RWPE1 (cell line): ENCODE results near the gene C6orf163.

ENCODE experiments used
- CTCF ChIA-PET: fragments of 350-600 bp; sonication (Branson Sonifier 250); formaldehyde crosslinking; extraction: SDS; loops from one replicate; lab custom pipeline; 2021; lab: Yijun Ruan, JAX
- POLR2A ChIA-PET: fragments of 400-600 bp; formaldehyde crosslinking; extraction: SDS; loops from one replicate; lab custom pipeline; 2020; ENCODE audit warnings: antibody characterized with exemption; ENCODE audit not compliant: low non-redundant PET; lab: Yijun Ruan, JAX
- DNase-seq: peaks from one replicate; pipeline ENCODE4 v3.0.0; 2012; ENCODE audit warnings: low spot score
- H3K27ac ChIP-seq: fragments of 450-650 bp; 2 replicates; pipeline ENCODE4 v1.5.1; 2017
- TF ChIP-seq, protein P1 (sequence below): fragments of 450-650 bp; conservative IDR thresholded peaks from 2 replicates; pipeline ENCODE4 v1.5.1; 2017; ENCODE audit warnings: low read depth, mild to moderate bottlenecking

Gene C6orf163

DNA sequence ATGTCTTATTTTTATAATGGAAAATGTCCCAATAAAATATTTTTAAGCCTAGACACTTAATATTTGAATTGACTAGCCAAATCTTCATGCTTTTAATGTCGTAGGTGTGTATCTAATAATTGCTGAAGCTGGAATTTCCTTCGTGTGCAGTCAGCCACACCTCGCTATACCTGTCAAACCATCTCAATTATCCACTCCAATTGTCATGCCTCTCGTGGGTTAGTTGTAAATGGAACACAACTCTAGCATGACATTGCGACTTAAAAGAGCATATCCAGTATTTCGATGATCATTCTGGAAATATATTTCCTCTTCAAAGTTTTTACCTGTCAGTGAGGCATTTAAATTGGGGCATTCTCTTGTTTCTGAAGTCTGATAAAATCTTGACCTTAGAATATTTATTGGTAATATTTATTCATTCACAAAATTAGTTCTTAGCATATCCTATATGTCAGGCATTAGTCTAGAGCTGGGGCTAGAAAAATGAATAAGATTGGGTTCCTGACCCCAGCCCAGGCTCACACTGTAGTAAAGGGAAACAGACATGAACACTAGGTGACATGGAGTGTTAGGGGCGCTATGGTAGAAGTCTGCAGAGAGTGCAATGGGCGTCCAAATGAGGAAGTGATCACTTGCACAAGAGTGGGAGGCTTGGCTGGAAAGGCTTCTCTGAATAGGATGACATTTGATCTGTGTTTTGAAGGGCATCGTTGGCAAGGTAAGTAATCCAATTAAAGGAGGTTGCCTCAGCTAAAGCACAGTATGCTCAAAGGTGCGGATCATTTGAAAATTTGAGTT lies 52.2 kb downstream of the C6orf163 start:
- no peak for DNase-seq
- no peak overlapping the region for H3K27ac ChIP-seq
- TF ChIP-seq, protein P1, sequence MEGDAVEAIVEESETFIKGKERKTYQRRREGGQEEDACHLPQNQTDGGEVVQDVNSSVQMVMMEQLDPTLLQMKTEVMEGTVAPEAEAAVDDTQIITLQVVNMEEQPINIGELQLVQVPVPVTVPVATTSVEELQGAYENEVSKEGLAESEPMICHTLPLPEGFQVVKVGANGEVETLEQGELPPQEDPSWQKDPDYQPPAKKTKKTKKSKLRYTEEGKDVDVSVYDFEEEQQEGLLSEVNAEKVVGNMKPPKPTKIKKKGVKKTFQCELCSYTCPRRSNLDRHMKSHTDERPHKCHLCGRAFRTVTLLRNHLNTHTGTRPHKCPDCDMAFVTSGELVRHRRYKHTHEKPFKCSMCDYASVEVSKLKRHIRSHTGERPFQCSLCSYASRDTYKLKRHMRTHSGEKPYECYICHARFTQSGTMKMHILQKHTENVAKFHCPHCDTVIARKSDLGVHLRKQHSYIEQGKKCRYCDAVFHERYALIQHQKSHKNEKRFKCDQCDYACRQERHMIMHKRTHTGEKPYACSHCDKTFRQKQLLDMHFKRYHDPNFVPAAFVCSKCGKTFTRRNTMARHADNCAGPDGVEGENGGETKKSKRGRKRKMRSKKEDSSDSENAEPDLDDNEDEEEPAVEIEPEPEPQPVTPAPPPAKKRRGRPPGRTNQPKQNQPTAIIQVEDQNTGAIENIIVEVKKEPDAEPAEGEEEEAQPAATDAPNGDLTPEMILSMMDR, result no peak
- ChIA-PET CTCF (no interaction called here), POLR2A (no interaction called here)

DNA sequence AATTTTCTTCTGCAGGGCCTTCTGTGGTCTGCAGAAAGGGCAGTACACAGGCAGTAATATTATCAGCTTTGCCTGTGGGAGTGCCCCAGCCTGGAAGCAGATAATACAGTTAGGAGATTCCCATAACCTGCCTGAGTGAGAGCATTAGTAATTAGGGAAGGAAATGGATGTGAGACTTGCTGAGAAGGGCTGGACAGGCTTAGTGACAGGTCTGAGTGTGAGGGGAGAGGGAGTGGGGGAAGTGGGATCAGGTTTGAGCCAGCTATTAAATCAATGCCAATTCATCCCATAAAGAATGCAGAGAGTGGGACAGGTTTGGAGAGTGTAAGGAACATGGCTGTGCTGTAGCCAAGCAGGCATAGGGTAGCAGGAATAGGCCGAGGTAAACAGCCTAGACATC lies 53.0 kb downstream of the C6orf163 start:
- CTCF ChIA-PET, result interaction anchor here (0.5 kb wide), 2 partner anchors 33 to 202 kb away, joined by 3 to 4 read pairs; no protein-coding TSS in a partner anchor
- POLR2A ChIA-PET, result no interaction called here

DNA sequence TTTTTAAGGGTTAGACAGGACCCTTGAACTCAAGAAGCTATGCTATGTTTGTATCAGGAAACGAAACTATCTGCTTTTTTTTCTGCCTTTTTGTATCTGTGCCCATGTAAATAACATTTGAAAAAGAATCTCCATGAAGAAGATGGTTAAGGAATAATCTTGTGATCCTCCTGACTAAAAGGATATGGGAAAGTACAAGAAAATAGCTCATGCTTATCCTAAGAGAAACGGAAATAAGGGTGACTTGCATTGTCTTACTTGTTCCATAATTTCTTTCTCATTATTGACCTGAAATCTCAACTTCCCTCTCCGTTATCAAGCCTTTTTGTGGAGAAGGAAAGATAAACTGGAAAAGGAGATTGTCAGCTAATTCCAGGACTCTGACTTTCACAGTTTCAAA lies 57.2 kb downstream of the C6orf163 start:
- DNase-seq, result no peak
- CTCF ChIA-PET, result interaction anchor here (0.6 to 1.0 kb wide), 2 partner anchors 9 to 506 kb away, joined by 3 read pairs; no protein-coding TSS in a partner anchor
- H3K27ac ChIP-seq, result no peak overlapping the region
- POLR2A ChIA-PET, result no interaction called here
- TF ChIP-seq, protein P1, result no peak

More for the DNA sequence above, 53.0 kb downstream of the C6orf163 start:
- H3K27ac ChIP-seq, result no peak overlapping the region
- no peak for DNase-seq
- TF ChIP-seq, protein P1, result no peak

DNA sequence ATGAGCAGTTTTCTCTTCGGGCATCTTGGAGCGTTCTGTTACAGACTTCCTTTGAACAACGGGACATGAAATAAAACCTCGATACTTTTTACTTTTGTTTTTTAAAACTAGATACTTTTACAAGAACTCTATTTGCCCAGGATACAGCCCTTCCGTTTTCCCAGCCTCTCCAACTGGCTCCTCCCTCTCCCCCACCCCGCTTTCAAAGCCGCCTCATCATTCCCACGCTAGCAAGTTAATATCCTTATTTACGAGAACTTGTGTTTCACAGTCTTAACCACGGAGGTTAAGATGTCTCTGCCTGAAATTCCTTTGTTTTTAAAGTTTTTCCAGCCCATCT lies 62.9 kb downstream of the C6orf163 start:
- TF ChIP-seq, protein P1, result no peak
- POLR2A ChIA-PET, result no interaction called here
- CTCF ChIA-PET, result no interaction called here
- DNase-seq, result no peak
- H3K27ac ChIP-seq, result peak overlapping the region; percentile 79

DNA sequence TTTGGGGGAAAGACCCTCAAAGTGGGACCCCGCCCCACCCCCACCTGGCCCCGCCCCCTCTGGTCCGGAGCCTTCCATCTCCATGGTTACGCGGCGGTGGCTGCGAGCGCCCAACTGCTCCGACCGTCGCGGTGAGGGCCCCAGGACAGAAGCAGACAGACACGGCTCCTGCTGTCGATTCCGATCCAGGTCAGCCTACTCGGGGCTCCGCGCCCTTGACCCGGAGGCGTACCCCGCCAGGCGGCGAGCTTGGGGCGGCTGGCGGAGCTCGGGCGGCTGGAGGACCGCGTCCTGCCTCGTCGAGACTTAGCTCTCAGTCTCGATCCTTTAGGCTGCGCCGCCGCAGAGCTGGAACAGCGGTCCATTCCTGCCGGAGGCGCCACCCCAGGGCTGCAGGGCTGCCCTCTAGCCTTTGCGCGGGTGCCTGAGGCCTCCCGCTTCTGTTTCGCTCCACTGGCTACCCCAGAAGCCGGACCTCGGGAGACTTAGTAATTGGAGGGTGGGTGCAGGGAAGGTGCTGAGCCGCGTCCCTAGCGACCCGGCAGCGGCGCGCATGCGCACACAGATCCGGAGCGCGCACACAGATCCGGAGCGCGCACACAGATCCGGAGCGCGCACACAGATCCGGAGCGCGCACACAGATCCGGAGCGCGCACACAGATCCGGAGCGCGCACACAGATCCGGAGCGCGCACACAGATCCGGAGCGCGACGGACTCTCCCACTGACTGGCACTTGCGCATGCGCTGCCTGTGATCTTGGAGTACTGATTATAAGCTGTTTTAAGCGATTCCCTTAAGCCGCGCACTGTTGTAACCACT lies 63.5 kb downstream of the C6orf163 start, which contains the start of gene CFAP206:
Gene CFAP206, plus strand, starts transcription at position 72 of the 820 bp plus-strand sequence. CDS start 1,868 bp downstream, outside the sequence.
- DNase-seq, result peak; percentile 90
- ChIA-PET POLR2A (interaction anchor here (0.6 kb wide), 1 partner anchor 1552 kb away, joined by 3 read pairs; no protein-coding TSS in a partner anchor), CTCF (no interaction called here)
- H3K27ac ChIP-seq, result peak within 1 kb of the TSS; percentile 79
- TF ChIP-seq, protein P1, result peak; percentile 19; the same call in 1 of the 2 replicates

DNA sequence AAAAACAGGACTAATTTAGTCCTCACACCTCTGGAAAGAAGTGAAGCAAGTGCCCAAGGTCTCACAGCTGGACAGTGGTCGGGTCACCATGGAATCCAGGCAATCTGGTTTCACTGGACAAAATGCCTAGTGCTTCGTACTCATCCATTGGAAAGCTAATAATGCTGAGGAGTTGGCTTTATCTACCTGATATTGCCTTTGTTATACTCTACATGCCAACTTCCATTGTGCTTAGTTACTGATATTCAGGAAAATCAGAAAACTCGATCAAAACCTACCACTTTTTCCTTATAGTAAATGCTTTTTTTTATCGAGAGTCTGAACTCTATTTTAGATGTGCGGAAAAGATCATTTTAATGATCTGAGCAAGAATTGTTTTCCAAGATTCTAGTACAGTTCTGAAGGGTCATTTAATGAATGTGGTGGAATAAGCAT lies 64.1 kb downstream of the C6orf163 start:
- ChIA-PET POLR2A (interaction anchor here (0.6 kb wide), 1 partner anchor 1551 kb away, joined by 3 read pairs; no protein-coding TSS in a partner anchor), CTCF (interaction anchor here (0.6 kb wide), 1 partner anchor 16 kb away, joined by 3 read pairs; no protein-coding TSS in a partner anchor)
- no peak for DNase-seq
- TF ChIP-seq, protein P1, result no peak
- peak overlapping the region; percentile 79 for H3K27ac ChIP-seq
